Liver (tissue), 9 donors: Measurements from ENCODE around the gene BCL2L11. TPM values are rescaled to one million over a fixed set of nuclear protein-coding genes. Genes with fewer than 3 reads are reported as not detected.

Experiments
- DNase-seq: peaks from one replicate; pipeline ENCODE4 v3.0.0-alpha.2; 2017; ENCODE audit warnings: low spot score
- H3K27ac ChIP-seq, 2 donors: one replicate each; pipeline ENCODE4 v1.7.0; 2013; ENCODE audit warnings: inconsistent platforms in 2 of 2, low read length in 2 of 2, control low read depth in 1 of 2, low read depth in 1 of 2, mild to moderate bottlenecking in 1 of 2
- H3K27me3 ChIP-seq, 4 donors: one replicate each; pipeline versions ENCODE4 v1.6.1 to v1.7.0; 2013; ENCODE audit warnings: low read length in 3 of 4, inconsistent platforms in 1 of 4, mild to moderate bottlenecking in 1 of 4, moderate library complexity in 1 of 4; ENCODE audit not compliant: control insufficient read depth in 4 of 4, insufficient read depth in 4 of 4
- H3K36me3 ChIP-seq, 4 donors: one replicate each; pipeline versions ENCODE4 v1.6.1 to v1.7.0; 2013; ENCODE audit warnings: low read length in 3 of 4, mild to moderate bottlenecking in 3 of 4, low read depth in 1 of 4, moderate library complexity in 1 of 4; ENCODE audit not compliant: control insufficient read depth in 4 of 4, insufficient read depth in 3 of 4
- H3K4me1 ChIP-seq, 4 donors: one replicate each; pipeline versions ENCODE4 v1.6.1 to v1.7.0; 2013; ENCODE audit warnings: low read length in 3 of 4, mild to moderate bottlenecking in 3 of 4, moderate library complexity in 1 of 4; ENCODE audit not compliant: control insufficient read depth in 4 of 4, insufficient read depth in 4 of 4
- H3K4me3 ChIP-seq, 3 donors: one replicate each; pipeline versions ENCODE4 v1.6.1 to v1.7.0; 2013; ENCODE audit warnings: low read length in 3 of 3, control low read depth in 1 of 3, low read depth in 1 of 3, mild to moderate bottlenecking in 1 of 3
- H3K9ac ChIP-seq, 2 donors: one replicate each; pipeline ENCODE4 v1.7.0; 2013; ENCODE audit warnings: low read length in 2 of 2, mild to moderate bottlenecking in 2 of 2, moderate library complexity in 2 of 2, control low read depth in 1 of 2, low read depth in 1 of 2
- H3K9me3 ChIP-seq, 4 donors: one replicate each; pipeline versions ENCODE4 v1.6.1 to v1.7.0; 2013; ENCODE audit warnings: low read length in 3 of 4; ENCODE audit not compliant: control insufficient read depth in 4 of 4
- CTCF ChIP-seq: fragments of 150-350 bp; IDR thresholded peaks from 2 replicates; pipeline ENCODE4 v1.5.1; 2017; ENCODE audit warnings: improper control_type of control experiment, low read depth, low read length; ENCODE audit not compliant: missing input control
- EGR1 ChIP-seq, 2 donors: IDR thresholded peaks; 2 replicates each; pipeline ENCODE4 v1.6.1; 2016 to 2018; ENCODE audit warnings: antibody characterized with exemption in 2 of 2, low read depth in 2 of 2
- FOXA1 ChIP-seq: IDR thresholded peaks from 2 replicates; pipeline ENCODE4 v1.6.1; 2016; ENCODE audit warnings: antibody characterized with exemption
- FOXA2 ChIP-seq: IDR thresholded peaks from 2 replicates; pipeline ENCODE4 v1.6.1; 2016; ENCODE audit warnings: antibody characterized with exemption
- GABPA ChIP-seq, 2 donors: IDR thresholded peaks in 1 of 2; conservative IDR thresholded peaks in 1 of 2; 2 replicates each; pipeline ENCODE4 v1.6.1; 2016; ENCODE audit warnings: antibody characterized with exemption in 2 of 2, mild to moderate bottlenecking in 1 of 2, moderate library complexity in 1 of 2
- HNF4A ChIP-seq, 2 donors: conservative IDR thresholded peaks; 2 replicates each; pipeline ENCODE4 v1.6.1; 2016; ENCODE audit warnings: antibody characterized with exemption in 2 of 2, mild to moderate bottlenecking in 2 of 2
- HNF4G ChIP-seq: IDR thresholded peaks from 2 replicates; pipeline ENCODE4 v1.6.1; 2016; ENCODE audit warnings: antibody characterized with exemption
- JUND ChIP-seq, 2 donors: IDR thresholded peaks; 2 replicates each; pipeline ENCODE4 v1.6.1; 2016; ENCODE audit warnings: antibody characterized with exemption in 2 of 2
- NR2F2 ChIP-seq: IDR thresholded peaks from 2 replicates; pipeline ENCODE4 v1.6.1; 2016; ENCODE audit warnings: antibody characterized with exemption
- RAD21 ChIP-seq, 2 donors: IDR thresholded peaks; 2 replicates each; pipeline ENCODE4 v1.6.1; 2016; ENCODE audit warnings: antibody characterized with exemption in 2 of 2, mild to moderate bottlenecking in 2 of 2
- REST ChIP-seq: IDR thresholded peaks from 2 replicates; pipeline ENCODE4 v1.6.1; 2016; ENCODE audit warnings: antibody characterized with exemption, mild to moderate bottlenecking
- RXRA ChIP-seq, 2 donors: IDR thresholded peaks; 2 replicates each; pipeline ENCODE4 v1.6.1; 2017 to 2018; ENCODE audit warnings: antibody characterized with exemption in 2 of 2, mild to moderate bottlenecking in 1 of 2
- SP1 ChIP-seq: IDR thresholded peaks from 2 replicates; pipeline ENCODE4 v1.6.1; 2018; ENCODE audit warnings: antibody characterized with exemption, mild to moderate bottlenecking
- TAF1 ChIP-seq: conservative IDR thresholded peaks from 2 replicates; pipeline ENCODE4 v1.6.1; 2016; ENCODE audit warnings: antibody characterized with exemption, mild to moderate bottlenecking
- YY1 ChIP-seq: IDR thresholded peaks from 2 replicates; pipeline ENCODE4 v1.6.1; 2016; ENCODE audit warnings: antibody characterized with exemption, mild to moderate bottlenecking
- ZBTB33 ChIP-seq: IDR thresholded peaks from 2 replicates; pipeline ENCODE4 v1.6.1; 2016; ENCODE audit warnings: antibody characterized with exemption
- WGBS: extraction: QIAGEN DNeasy Blood & Tissue Kit; methylation state at CpG from one replicate; pipeline ENCODE4 v1.1.7; 2013; 5-methylcytosine and 5-hydroxymethylcytosine counted together
- polyA plus RNA-seq, 2 donors: library from polyadenylated mRNA; stranded (reverse) in 1 of 2; unstranded in 1 of 2; fragments of 200-250 nt in 1 of 2; fragments of >200 nt in 1 of 2; fragmentation: Nextera tagmentation in 1 of 2; extraction: Ambion mirVana in 1 of 2; gene quantifications; one replicate each; pipeline versions ENCODE4 v1.2.1 to v1.2.3, GENCODE V29; 2013 to 2015
- total RNA-seq, 2 donors: library from RNA; depleted of rRNA; stranded (reverse); fragments of >200 nt; gene quantifications; one replicate each; pipeline ENCODE4 v1.2.3, GENCODE V29; 2014
- TF ChIP-seq, protein P1 (sequence below): IDR thresholded peaks from 2 replicates; pipeline ENCODE4 v1.6.1; 2016; ENCODE audit warnings: antibody characterized with exemption
- TF ChIP-seq, protein P2 (sequence below): IDR thresholded peaks from 2 replicates; pipeline ENCODE4 v1.6.1; 2016; ENCODE audit warnings: antibody characterized with exemption
- donor health status: healthy.
- donor health status: healthy.
- donor health status: healthy.
- donor health status: healthy.
- donor health status: healthy.

BCL2L11 gene
- total and polyA plus RNA-seq, 4 donors: 5.0 to 19.5 (median 12.2) TPM

DNA sequence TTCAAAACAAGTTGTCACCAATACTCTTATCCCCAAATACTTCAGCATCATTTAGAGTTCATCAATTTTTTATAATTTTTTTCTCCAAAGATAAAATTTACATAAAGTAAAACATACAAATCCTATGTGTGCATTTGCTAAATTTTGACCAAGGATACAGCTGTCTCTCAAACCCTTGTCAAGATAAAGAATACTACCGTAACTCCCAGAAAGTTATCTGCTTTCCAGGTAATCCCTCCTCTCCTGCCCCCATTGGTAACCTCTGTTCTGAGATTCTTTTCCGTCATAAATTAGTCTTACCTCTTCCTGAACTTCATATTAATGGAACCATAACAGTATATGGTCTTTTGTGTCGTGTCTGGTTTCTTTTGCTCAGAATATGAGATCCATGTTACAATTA, 49.2 kb downstream of the BCL2L11 start:
- no peaks in the 10 kb centered on the region for H3K27me3 ChIP-seq
- no peak for DNase-seq
- H3K9ac ChIP-seq: no peak overlapping the region
- no peaks in the 10 kb centered on the region for H3K9me3 ChIP-seq
- TF ChIP-seq EGR1 (IDR thresholded peaks at IDR 0.05; ENCODE audit: low read depth in 2 of 2) (no peak), NR2F2 (no peak), JUND (IDR thresholded peaks at IDR 0.05) (no peak), RXRA (IDR thresholded peaks at IDR 0.05) (no peak), HNF4A (conservative IDR thresholded peaks at IDR 0.05) (no peak), SP1 (no peak), CTCF (no peak)
- TF ChIP-seq, protein P1, sequence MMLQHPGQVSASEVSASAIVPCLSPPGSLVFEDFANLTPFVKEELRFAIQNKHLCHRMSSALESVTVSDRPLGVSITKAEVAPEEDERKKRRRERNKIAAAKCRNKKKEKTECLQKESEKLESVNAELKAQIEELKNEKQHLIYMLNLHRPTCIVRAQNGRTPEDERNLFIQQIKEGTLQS: no peak
- peaks cover 3 to 22% (median 15%) of the 10 kb centered on the region in 4 donors for H3K36me3 ChIP-seq
- H3K27ac ChIP-seq: no peak overlapping the region
- peaks cover 0 to 2% (median 0%) of the 10 kb centered on the region in 4 donors for H3K4me1 ChIP-seq
- no peak overlapping the region for H3K4me3 ChIP-seq
- WGBS: 95% methylated on average over 3 of the region's 3 CpGs

DNA sequence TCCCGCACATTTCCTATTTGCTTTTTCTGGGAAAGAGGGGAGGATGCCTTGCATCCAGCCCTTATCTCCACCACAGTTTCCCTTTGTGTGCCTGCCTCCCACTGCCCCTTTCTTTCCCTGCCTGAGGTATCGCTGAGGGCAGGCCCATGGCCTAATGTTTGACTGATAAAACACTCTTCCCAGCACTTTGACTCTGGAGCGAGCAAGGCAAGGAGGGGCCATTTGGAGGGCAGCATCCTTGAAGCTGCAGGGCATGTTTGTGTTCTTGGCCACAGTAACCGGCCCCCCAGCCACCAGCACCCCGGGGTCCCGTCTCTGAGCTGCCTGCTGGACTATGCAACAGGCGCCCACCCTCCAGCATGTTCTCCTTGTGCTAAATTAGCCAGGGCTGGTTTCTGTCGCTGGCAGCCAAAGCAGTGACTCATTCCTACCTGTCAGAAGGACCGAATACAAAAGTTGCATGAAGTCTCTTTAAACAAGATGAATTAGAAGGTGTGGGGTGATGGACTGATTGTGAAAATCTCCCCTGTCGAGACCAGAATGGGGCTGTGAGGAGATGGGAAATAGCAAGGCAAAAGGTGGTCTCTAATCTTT, 50.7 kb downstream of the BCL2L11 start:
- H3K9me3 ChIP-seq: no peaks in the 10 kb centered on the region
- TF ChIP-seq REST (no peak), JUND (IDR thresholded peaks at IDR 0.05) (no peak), GABPA (IDR thresholded peaks at IDR 0.05 in 1 of 2, conservative IDR thresholded peaks at IDR 0.05 in 1 of 2) (no peak), EGR1 (IDR thresholded peaks at IDR 0.05; ENCODE audit: low read depth in 2 of 2) (no peak), CTCF (no peak), FOXA2 (no peak), HNF4G (no peak), FOXA1 (no peak), NR2F2 (no peak), HNF4A (conservative IDR thresholded peaks at IDR 0.05) (no peak), YY1 (no peak), RXRA (IDR thresholded peaks at IDR 0.05) (no peak), TAF1 (no peak), SP1 (no peak), RAD21 (IDR thresholded peaks at IDR 0.05) (no peak), ZBTB33 (no peak)
- TF ChIP-seq, protein P2, sequence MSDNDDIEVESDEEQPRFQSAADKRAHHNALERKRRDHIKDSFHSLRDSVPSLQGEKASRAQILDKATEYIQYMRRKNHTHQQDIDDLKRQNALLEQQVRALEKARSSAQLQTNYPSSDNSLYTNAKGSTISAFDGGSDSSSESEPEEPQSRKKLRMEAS: no peak
- TF ChIP-seq, protein P1: no peak
- H3K27me3 ChIP-seq: no peaks in the 10 kb centered on the region
- peaks cover 0 to 8% (median 4%) of the 10 kb centered on the region in 4 donors for H3K36me3 ChIP-seq
- peaks cover 5 to 14% (median 9%) of the 10 kb centered on the region in 4 donors for H3K4me1 ChIP-seq
- 81% methylated on average over 10 of the region's 10 CpGs for WGBS
- no peak for DNase-seq
- no peak overlapping the region for H3K9ac ChIP-seq
- H3K4me3 ChIP-seq: no peak overlapping the region
- no peak overlapping the region for H3K27ac ChIP-seq
